ENCODE data around the gene KIRREL2. TPM values are rescaled to one million over a fixed set of nuclear protein-coding genes. Genes with fewer than 3 reads are reported as not detected.
"Not testable (repeated sequence)": the region's sequence is repeated elsewhere in the genome, so short reads cannot be mapped to it uniquely, and the experiment has no call there.

The KIRREL2 gene
- total and polyA plus RNA-seq, 2 donors, result not detected

- DNase-seq (ENCODE audit: extremely low spot score), result no peak
- 72% methylated on average over 10 of the region's 10 CpGs for WGBS
- Histone ChIP-seq H3K4me1 (ENCODE audit: insufficient read depth) (no peaks in the 10 kb centered on the region), H3K27ac (ENCODE audit: low read depth) (no peak overlapping the region), H3K36me3 (ENCODE audit: insufficient read depth) (no peaks in the 10 kb centered on the region), H3K4me3 (ENCODE audit: low read depth, low read length) (no peak overlapping the region)
Observed at GRCh38 chr19:35902870-35903475, 46.3 kb downstream of the KIRREL2 start.

- DNase-seq (ENCODE audit: extremely low spot score), result no peak
Observed at GRCh38 chr19:35903550-35904179, 47.0 kb downstream of the KIRREL2 start.

GRCh38 chr19:35904311-35905068, 47.8 kb downstream of the KIRREL2 start:
- no peak overlapping the region for H3K27ac ChIP-seq (ENCODE audit: low read depth)
- no peaks in the 10 kb centered on the region for H3K36me3 ChIP-seq (ENCODE audit: insufficient read depth)
- no peak for DNase-seq (ENCODE audit: extremely low spot score)
- 88% methylated on average over 10 of the region's 10 CpGs for WGBS
- H3K4me1 ChIP-seq (ENCODE audit: insufficient read depth), result no peaks in the 10 kb centered on the region
- no peak overlapping the region for H3K4me3 ChIP-seq (ENCODE audit: low read depth, low read length)

More at GRCh38 chr19:35903550-35904179, 47.0 kb downstream of the KIRREL2 start:
- WGBS, result 5% methylated on average over 24 of the region's 24 CpGs
- Histone ChIP-seq H3K27ac (ENCODE audit: low read depth) (no peak overlapping the region), H3K4me1 (ENCODE audit: insufficient read depth) (no peaks in the 10 kb centered on the region), H3K36me3 (ENCODE audit: insufficient read depth) (no peaks in the 10 kb centered on the region), H3K4me3 (ENCODE audit: low read depth, low read length) (no peak overlapping the region)

GRCh38 chr19:35905178-35905727, 48.5 kb downstream of the KIRREL2 start:
- Histone ChIP-seq H3K36me3 (ENCODE audit: insufficient read depth) (no peaks in the 10 kb centered on the region), H3K4me1 (ENCODE audit: insufficient read depth) (no peaks in the 10 kb centered on the region), H3K27ac (ENCODE audit: low read depth) (no peak overlapping the region), H3K4me3 (ENCODE audit: low read depth, low read length) (no peak overlapping the region)
- DNase-seq (ENCODE audit: extremely low spot score), result no peak
- 66% methylated on average over 6 of the region's 6 CpGs for WGBS

- no peak overlapping the region for H3K27ac ChIP-seq (ENCODE audit: low read depth)
Observed at GRCh38 chr19:35907377-35907745, 50.6 kb downstream of the KIRREL2 start.

GRCh38 chr19:35908010-35908441, 51.3 kb downstream of the KIRREL2 start, which contains the start of gene TYROBP:
TSS of gene TYROBP (minus strand) at chr19:35908295. CDS start at chr19:35908228, 67 bp downstream.
- DNase-seq (ENCODE audit: extremely low spot score), result no peak
- 71% methylated on average over 9 of the region's 9 CpGs for WGBS
- Histone ChIP-seq H3K36me3 (ENCODE audit: insufficient read depth) (no peaks in the 10 kb centered on the region), H3K27ac (ENCODE audit: low read depth) (no peak within 1 kb of the TSS), H3K4me1 (ENCODE audit: insufficient read depth) (no peaks in the 10 kb centered on the region), H3K4me3 (ENCODE audit: low read depth, low read length) (no peak within 1 kb of the TSS)

More at GRCh38 chr19:35907377-35907745, 50.6 kb downstream of the KIRREL2 start:
- H3K4me3 ChIP-seq (ENCODE audit: low read depth, low read length), result no peak overlapping the region
- WGBS, result 35% methylated on average over 12 of the region's 12 CpGs
- no peaks in the 10 kb centered on the region for H3K36me3 ChIP-seq (ENCODE audit: insufficient read depth)
- DNase-seq (ENCODE audit: extremely low spot score), result no peak
- H3K4me1 ChIP-seq (ENCODE audit: insufficient read depth), result no peaks in the 10 kb centered on the region

- Histone ChIP-seq H3K36me3 (ENCODE audit: insufficient read depth) (no peaks in the 10 kb centered on the region), H3K4me3 (ENCODE audit: low read depth, low read length) (no peak overlapping the region)
- WGBS, result 70% methylated on average over 10 of the region's 10 CpGs
Observed at GRCh38 chr19:35908973-35909683, 52.4 kb downstream of the KIRREL2 start.

GRCh38 chr19:35909684-35910035, 52.9 kb downstream of the KIRREL2 start:
- H3K4me3 ChIP-seq (ENCODE audit: low read depth, low read length), result no peak overlapping the region
- WGBS, result 73% methylated on average over 6 of the region's 6 CpGs
- DNase-seq (ENCODE audit: extremely low spot score), result no peak
- no peaks in the 10 kb centered on the region for H3K36me3 ChIP-seq (ENCODE audit: insufficient read depth)
- H3K27ac ChIP-seq (ENCODE audit: low read depth), result no peak overlapping the region
- no peaks in the 10 kb centered on the region for H3K4me1 ChIP-seq (ENCODE audit: insufficient read depth)

More at GRCh38 chr19:35908973-35909683, 52.4 kb downstream of the KIRREL2 start:
- Histone ChIP-seq H3K4me1 (ENCODE audit: insufficient read depth) (no peaks in the 10 kb centered on the region), H3K27ac (ENCODE audit: low read depth) (no peak overlapping the region)
- DNase-seq (ENCODE audit: extremely low spot score), result no peak

- 91% methylated on average over 14 of the region's 14 CpGs for WGBS
- not testable (repeated sequence) for H3K4me3 ChIP-seq (ENCODE audit: low read depth, low read length); H3K4me1 ChIP-seq (ENCODE audit: insufficient read depth); H3K36me3 ChIP-seq (ENCODE audit: insufficient read depth); H3K27ac ChIP-seq (ENCODE audit: low read depth); DNase-seq (ENCODE audit: extremely low spot score)
Observed at GRCh38 chr19:35910355-35910754, 53.6 kb downstream of the KIRREL2 start.

- DNase-seq (ENCODE audit: extremely low spot score), result no peak
- H3K27ac ChIP-seq (ENCODE audit: low read depth), result no peak overlapping the region
- H3K36me3 ChIP-seq (ENCODE audit: insufficient read depth), result no peaks in the 10 kb centered on the region
- no peak overlapping the region for H3K4me3 ChIP-seq (ENCODE audit: low read depth, low read length)
- no peaks in the 10 kb centered on the region for H3K4me1 ChIP-seq (ENCODE audit: insufficient read depth)
- WGBS, result 53% methylated on average over 3 of the region's 3 CpGs
Observed at GRCh38 chr19:35911173-35911572, 54.5 kb downstream of the KIRREL2 start.

GRCh38 chr19:35911790-35912189, 55.1 kb downstream of the KIRREL2 start:
- Histone ChIP-seq H3K36me3 (ENCODE audit: insufficient read depth) (no peaks in the 10 kb centered on the region), H3K4me3 (ENCODE audit: low read depth, low read length) (no peak overlapping the region), H3K27ac (ENCODE audit: low read depth) (no peak overlapping the region), H3K4me1 (ENCODE audit: insufficient read depth) (no peaks in the 10 kb centered on the region)
- no peak for DNase-seq (ENCODE audit: extremely low spot score)
- WGBS, result 54% methylated on average over 5 of the region's 5 CpGs

- no peak overlapping the region for H3K4me3 ChIP-seq (ENCODE audit: low read depth, low read length)
- H3K4me1 ChIP-seq (ENCODE audit: insufficient read depth), result no peaks in the 10 kb centered on the region
- DNase-seq (ENCODE audit: extremely low spot score), result no peak
- H3K36me3 ChIP-seq (ENCODE audit: insufficient read depth), result no peaks in the 10 kb centered on the region
- 49% methylated on average over 7 of the region's 7 CpGs for WGBS
- no peak overlapping the region for H3K27ac ChIP-seq (ENCODE audit: low read depth)
Observed at GRCh38 chr19:35913589-35913988, 56.9 kb downstream of the KIRREL2 start.

GRCh38 chr19:35915443-35915842, 58.7 kb downstream of the KIRREL2 start:
- Histone ChIP-seq H3K27ac (ENCODE audit: low read depth) (no peak overlapping the region), H3K4me3 (ENCODE audit: low read depth, low read length) (no peak overlapping the region), H3K4me1 (ENCODE audit: insufficient read depth) (no peaks in the 10 kb centered on the region), H3K36me3 (ENCODE audit: insufficient read depth) (no peaks in the 10 kb centered on the region)
- DNase-seq (ENCODE audit: extremely low spot score), result no peak
- 69% methylated on average over 3 of the region's 3 CpGs for WGBS

Measured in urinary bladder (tissue), 4 donors.